ENCODE results near the gene SPRTN. TPM values are rescaled to one million over a fixed set of nuclear protein-coding genes. Genes with fewer than 3 reads are reported as not detected.

The SPRTN gene
- total and polyA plus RNA-seq, 2 of the 8 experiments (the other 6 are each of a cell fraction or from before 2014, with no cell fraction given): 6.6 to 15.1 TPM

GRCh38 chr1:231359113-231359512, 21.0 kb downstream of the SPRTN start (continued):
- TF ChIP-seq BACH1 (IDR thresholded peaks at IDR 0.05; ENCODE audit: low read length) (no peak), CREB1 (IDR thresholded peaks at IDR 0.05) (no peak), ZNF274 (IDR thresholded peaks at IDR 0.05; ENCODE audit: borderline replicate concordance, extremely low read depth, low read length) (no peak)
